ENCODE measurements around the gene CCER1.

CCER1 gene

GRCh38 chr12:90977224-90977623, 22.2 kb upstream of the CCER1 start:
- Histone ChIP-seq H3K4me1 (ENCODE audit: control insufficient read depth in 1 of 2, insufficient read depth in 1 of 2, low read depth in 1 of 2, low read length in 1 of 2) (no peaks in the 10 kb centered on the region), H3K9me3 (no peaks in the 10 kb centered on the region), H3K36me3 (no peaks in the 10 kb centered on the region), H3K27ac (no peak overlapping the region), H3K27me3 (no peaks in the 10 kb centered on the region), H3K4me3 (ENCODE audit: low read depth in 1 of 2, low read length in 1 of 2) (no peak overlapping the region)
- TF ChIP-seq CTCF (IDR thresholded peaks at IDR 0.05): no peak

- no peak for TF ChIP-seq CTCF (IDR thresholded peaks at IDR 0.05)
- Histone ChIP-seq H3K36me3 (no peaks in the 10 kb centered on the region), H3K27ac (no peak overlapping the region), H3K9me3 (no peaks in the 10 kb centered on the region), H3K4me3 (ENCODE audit: low read depth in 1 of 2, low read length in 1 of 2) (no peak overlapping the region), H3K4me1 (ENCODE audit: control insufficient read depth in 1 of 2, insufficient read depth in 1 of 2, low read depth in 1 of 2, low read length in 1 of 2) (no peaks in the 10 kb centered on the region), H3K27me3 (no peaks in the 10 kb centered on the region)
These were observed 19.3 kb upstream of the CCER1 start for GRCh38 chr12:90974286-90974685.

- H3K4me1 ChIP-seq (ENCODE audit: control insufficient read depth in 1 of 2, insufficient read depth in 1 of 2, low read depth in 1 of 2, low read length in 1 of 2): no peaks in the 10 kb centered on the region
- no peak overlapping the region for H3K27ac ChIP-seq
- H3K27me3 ChIP-seq: no peaks in the 10 kb centered on the region
- no peaks in the 10 kb centered on the region for H3K36me3 ChIP-seq
- TF ChIP-seq CTCF (IDR thresholded peaks at IDR 0.05): no peak
- H3K4me3 ChIP-seq (ENCODE audit: low read depth in 1 of 2, low read length in 1 of 2): no peak overlapping the region
- H3K9me3 ChIP-seq: no peaks in the 10 kb centered on the region
These were observed 17.2 kb upstream of the CCER1 start for GRCh38 chr12:90972226-90972625.

- no peaks in the 10 kb centered on the region for H3K9me3 ChIP-seq
- H3K27me3 ChIP-seq: no peaks in the 10 kb centered on the region
- no peak for TF ChIP-seq CTCF (IDR thresholded peaks at IDR 0.05)
- no peaks in the 10 kb centered on the region for H3K4me1 ChIP-seq (ENCODE audit: control insufficient read depth in 1 of 2, insufficient read depth in 1 of 2, low read depth in 1 of 2, low read length in 1 of 2)
- H3K27ac ChIP-seq: no peak overlapping the region
- no peaks in the 10 kb centered on the region for H3K36me3 ChIP-seq
- no peak overlapping the region for H3K4me3 ChIP-seq (ENCODE audit: low read depth in 1 of 2, low read length in 1 of 2)
These were observed 15.9 kb upstream of the CCER1 start for GRCh38 chr12:90970911-90971310.

- Histone ChIP-seq H3K4me1 (ENCODE audit: control insufficient read depth in 1 of 2, insufficient read depth in 1 of 2, low read depth in 1 of 2, low read length in 1 of 2) (no peaks in the 10 kb centered on the region), H3K4me3 (ENCODE audit: low read depth in 1 of 2, low read length in 1 of 2) (no peak overlapping the region), H3K9me3 (no peaks in the 10 kb centered on the region), H3K27ac (no peak overlapping the region), H3K36me3 (no peaks in the 10 kb centered on the region), H3K27me3 (no peaks in the 10 kb centered on the region)
- TF ChIP-seq CTCF (IDR thresholded peaks at IDR 0.05): no peak
These were observed 15.5 kb upstream of the CCER1 start for GRCh38 chr12:90970471-90970870.

GRCh38 chr12:90969851-90970250, 14.9 kb upstream of the CCER1 start:
- Histone ChIP-seq H3K27me3 (no peaks in the 10 kb centered on the region), H3K36me3 (no peaks in the 10 kb centered on the region), H3K27ac (no peak overlapping the region), H3K4me3 (ENCODE audit: low read depth in 1 of 2, low read length in 1 of 2) (no peak overlapping the region), H3K9me3 (no peaks in the 10 kb centered on the region), H3K4me1 (ENCODE audit: control insufficient read depth in 1 of 2, insufficient read depth in 1 of 2, low read depth in 1 of 2, low read length in 1 of 2) (no peaks in the 10 kb centered on the region)
- TF ChIP-seq CTCF (IDR thresholded peaks at IDR 0.05): no peak

Data from neutrophil (primary cell).